Measurements from ENCODE around the gene ZBTB44.

- TF ChIP-seq CTCF (IDR thresholded peaks at IDR 0.05 in 2 of 3, conservative IDR thresholded peaks at IDR 0.05 in 1 of 3; ENCODE audit: borderline replicate concordance in 1 of 3, insufficient read depth in 1 of 3, low read depth in 2 of 3, low read length in 2 of 3), result no peak
- TF ChIP-seq CBX3 (IDR thresholded peaks at IDR 0.05; ENCODE audit: low read depth), result no peak
- TF ChIP-seq REST (IDR thresholded peaks at IDR 0.05; ENCODE audit: low read depth), result no peak
- no peak for TF ChIP-seq EZH2 (IDR thresholded peaks at IDR 0.05)
- no peak for TF ChIP-seq ZNF274 (IDR thresholded peaks at IDR 0.05; ENCODE audit: low read depth, low read length)
- TF ChIP-seq ZBTB33 (IDR thresholded peaks at IDR 0.05; ENCODE audit: extremely low read depth, insufficient replicate concordance, low read length), result no peak
- TF ChIP-seq POLR2A (IDR thresholded peaks at IDR 0.05; ENCODE audit: borderline replicate concordance, extremely low read depth, insufficient read depth, insufficient read length), result no peak
- TF ChIP-seq SIN3A (IDR thresholded peaks at IDR 0.05; ENCODE audit: low read depth), result no peak
- no peak for TF ChIP-seq MAX (IDR thresholded peaks at IDR 0.05)
- TF ChIP-seq EZH2phosphoT487 (IDR thresholded peaks at IDR 0.05; ENCODE audit: borderline replicate concordance), result no peak
- no peak for TF ChIP-seq POLR2AphosphoS5 (IDR thresholded peaks at IDR 0.05; ENCODE audit: low read depth, low read length)
- no peak for TF ChIP-seq ZFX (IDR thresholded peaks at IDR 0.05)
Measured at GRCh38 chr11:130183878-130184610, 130.7 kb downstream of the ZBTB44 start.
